HG03469 (cell line): ENCODE measurements around the gene SPDYE6.
"Not testable (repeated sequence)": the region's sequence is repeated elsewhere in the genome, so short reads cannot be mapped to it uniquely, and the experiment has no call there.

Experiments used
- ATAC-seq: cut with Tn5 transposase; IDR thresholded peaks from one replicate; pipeline ENCODE4 v1.9.1; 2021; ENCODE audit warnings: mild to moderate bottlenecking, moderate library complexity, moderate number of reproducible peaks; ENCODE audit not compliant: unreplicated experiment

Gene SPDYE6, protein sequence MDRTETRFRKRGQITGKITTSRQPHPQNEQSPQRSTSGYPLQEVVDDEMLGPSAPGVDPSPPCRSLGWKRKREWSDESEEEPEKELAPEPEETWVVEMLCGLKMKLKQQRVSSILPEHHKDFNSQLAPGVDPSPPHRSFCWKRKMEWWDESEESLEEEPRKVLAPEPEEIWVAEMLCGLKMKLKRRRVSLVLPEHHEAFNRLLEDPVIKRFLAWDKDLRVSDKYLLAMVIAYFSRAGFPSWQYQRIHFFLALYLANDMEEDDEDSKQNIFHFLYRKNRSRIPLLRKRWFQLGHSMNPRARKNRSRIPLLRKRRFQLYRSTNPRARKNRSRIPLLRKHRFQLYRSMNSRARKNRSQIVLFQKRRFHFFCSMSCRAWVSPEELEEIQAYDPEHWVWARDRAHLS

DNA sequence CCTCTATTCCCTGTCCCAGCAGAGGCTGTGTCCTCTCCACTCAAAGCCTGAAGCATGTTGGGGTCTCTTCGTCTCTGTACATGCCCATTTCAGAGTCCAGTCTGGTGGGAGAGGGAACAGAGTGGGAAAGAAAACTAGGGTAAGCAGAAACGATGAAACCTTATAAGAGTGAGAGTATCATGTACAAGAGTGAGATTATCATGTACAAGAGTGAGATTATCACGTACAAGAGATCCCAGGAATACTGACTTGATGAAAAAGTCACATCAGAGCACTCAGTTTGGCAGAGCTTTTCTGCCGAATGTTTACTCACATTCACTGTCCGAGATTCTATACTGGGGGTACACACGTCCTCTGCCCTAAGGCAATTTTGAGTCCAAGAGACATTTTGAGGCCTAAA lies at the start of gene SPDYE6:
SPDYE6 (minus strand) TSS at position 101 of the 400 bp plus-strand sequence. CDS start 421 bp downstream, outside the sequence.
- not testable (repeated sequence) for ATAC-seq

DNA sequence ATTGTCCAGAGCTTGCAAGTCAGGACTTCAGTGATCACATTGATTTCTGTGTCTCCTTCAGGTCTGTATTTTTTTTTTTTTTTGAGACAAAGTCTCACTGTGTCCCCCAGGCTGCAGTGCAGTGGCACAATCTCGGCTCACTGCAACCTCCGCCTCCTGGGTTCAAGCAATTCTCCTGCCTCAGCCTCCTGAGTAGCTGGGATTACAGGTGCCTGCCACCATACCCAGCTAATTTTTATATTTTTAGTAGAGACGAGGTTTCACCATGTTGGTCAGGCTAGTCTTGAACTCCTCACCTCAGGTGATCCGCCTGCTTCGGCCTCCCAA lies 48.6 kb upstream of the SPDYE6 start:
- not testable (repeated sequence) for ATAC-seq

DNA sequence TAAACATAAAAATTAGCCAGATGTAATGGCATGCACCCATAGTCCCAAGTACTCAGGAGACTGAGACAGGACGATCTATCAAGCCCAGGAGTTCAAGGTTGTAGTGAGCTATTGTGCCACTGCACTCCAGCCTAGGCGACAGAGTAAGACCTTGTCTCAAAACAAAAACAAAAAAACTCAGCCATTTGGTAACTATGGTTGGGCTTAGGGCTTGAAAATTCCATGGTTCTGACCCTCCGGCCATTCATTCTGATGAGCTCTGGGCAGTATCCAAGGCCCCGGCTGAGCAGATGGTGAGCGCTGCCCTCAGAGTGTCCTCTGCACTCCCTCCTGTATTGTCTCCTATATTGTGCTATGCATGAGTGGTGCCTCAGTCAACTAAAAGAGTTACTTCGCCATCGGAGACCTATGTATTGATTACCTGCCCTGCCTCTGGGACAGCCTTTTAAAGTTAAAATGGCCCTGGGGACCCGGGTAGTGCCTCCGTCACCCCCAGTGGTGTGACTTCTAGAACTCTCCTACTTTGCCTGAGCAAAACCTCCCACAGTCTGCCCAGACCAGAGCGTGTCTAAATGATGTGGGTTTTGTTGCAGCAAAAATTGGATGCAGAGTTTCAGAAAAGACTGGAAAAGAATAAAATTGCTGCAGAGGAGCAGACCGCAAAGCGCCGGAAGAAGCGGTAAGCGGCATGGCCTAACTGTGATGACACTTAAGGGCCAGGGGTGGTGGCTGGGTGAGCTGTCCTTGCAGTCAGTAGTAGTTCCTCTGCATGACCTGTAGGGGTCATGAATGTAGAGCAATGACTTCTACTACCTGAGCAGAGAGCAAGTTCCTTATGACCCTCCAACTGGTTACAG lies 48.0 kb upstream of the SPDYE6 start:
- ATAC-seq: no peak

DNA sequence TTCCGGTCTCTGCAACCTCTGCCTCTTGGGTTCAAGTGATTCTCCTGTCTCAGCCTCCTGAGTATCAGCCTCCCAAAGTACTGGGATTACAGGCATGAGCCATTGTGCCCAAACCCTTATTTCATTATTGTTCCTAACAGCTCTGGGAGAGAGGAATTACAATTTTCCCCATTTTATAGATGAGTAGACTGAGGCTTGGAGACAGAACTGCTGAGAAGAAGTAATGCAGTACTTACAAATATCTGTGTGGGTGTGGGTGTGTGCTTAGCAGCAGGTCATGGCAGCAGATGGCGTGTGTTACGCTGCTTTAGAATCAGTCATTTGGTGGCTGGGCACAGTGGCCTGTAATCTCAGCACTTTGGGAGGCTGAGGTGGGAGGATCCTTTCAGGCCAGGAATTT lies 47.3 kb upstream of the SPDYE6 start:
- no peak for ATAC-seq

DNA sequence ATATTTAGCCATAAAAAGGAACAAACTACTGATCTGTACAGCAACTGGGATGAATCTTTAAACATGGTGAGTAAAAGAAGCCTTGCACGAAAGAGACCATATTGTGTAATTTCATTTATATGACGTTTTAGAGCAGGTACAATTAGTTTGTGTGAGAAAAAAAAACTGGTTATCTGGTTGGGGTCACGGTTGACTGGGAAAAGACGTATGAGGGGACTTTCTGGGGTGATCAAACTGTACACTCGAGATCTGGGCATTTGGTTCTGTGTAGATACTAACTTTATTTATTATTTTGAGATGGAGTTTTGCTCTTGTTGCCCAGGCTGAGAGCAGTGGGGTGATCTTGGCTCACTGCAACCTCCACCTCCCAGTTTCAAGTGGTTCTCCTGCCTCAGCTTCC lies 44.1 kb upstream of the SPDYE6 start:
- ATAC-seq: no peak

DNA sequence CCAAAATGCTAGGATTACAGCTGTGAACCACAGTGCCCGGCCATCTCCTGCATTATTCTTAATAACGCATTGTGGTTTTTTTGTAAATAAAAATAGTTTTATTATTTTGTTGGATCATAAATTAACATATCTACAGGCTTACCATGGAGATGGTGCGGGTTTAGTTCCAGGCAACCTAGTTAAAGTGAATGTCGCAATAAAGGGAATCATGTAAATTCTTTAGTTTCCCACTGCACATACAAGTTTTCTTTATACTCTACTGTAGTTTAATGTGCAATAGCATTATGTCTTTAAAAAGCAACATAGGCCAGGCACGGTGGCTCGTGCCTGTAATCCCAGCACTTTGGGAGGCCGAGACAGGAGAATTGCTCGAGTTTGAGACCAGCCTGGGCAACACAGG lies 42.3 kb upstream of the SPDYE6 start:
- ATAC-seq: no peak

DNA sequence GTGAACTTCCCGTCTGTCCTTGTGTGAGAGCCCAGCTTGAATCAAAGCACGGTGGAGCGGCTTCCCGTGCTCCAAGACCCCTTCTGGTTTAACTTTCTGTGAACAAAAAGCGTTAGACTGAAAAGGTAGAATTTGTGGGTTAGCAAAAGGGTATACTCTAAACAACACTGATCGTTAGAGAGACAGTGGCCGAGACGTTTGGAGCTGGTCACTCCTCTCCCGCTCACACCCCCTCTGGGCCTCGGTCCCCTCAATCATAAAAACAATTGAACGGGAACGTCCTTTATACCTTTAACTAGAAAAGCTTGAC lies 40.4 kb upstream of the SPDYE6 start:
- no peak for ATAC-seq

DNA sequence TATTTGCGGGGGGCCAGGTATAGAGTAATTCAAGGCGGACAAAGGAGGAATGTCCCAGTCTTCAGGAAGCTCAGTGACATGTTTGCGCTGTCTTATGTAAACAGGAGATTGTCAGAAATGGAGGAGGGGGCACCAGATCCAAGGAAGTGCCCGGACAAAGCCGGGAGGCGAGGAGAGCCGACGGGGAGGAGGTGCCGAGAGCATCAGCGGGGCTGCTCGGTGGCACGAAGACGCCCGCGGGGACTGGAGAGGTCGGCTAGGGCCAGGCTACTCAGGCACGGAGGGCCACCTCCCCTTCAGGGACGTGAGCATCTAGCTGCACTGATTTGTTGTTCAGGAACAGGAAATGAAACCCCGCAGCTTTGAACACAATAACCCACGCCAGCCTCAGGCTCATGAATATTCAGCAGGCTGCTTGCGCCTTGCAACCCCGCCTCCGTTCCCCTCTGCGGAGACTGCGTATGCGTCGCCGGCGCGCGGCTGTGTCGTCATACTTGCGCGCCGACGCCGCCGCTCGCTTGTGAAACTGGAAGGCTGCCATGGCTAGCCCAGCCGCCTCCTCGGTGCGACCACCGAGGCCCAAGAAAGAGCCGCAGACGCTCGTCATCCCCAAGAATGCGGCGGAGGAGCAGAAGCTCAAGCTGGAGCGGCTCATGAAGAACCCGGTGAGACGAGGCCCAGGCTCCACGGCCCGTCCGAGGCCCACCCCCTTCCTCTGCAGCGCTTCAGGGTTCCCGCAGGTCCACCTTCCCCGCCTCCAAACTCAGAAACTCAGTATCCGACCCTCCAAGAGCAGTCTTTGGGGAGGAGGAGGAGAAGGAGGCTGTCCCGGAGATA lies 39.8 kb upstream of the SPDYE6 start, which contains the start of gene PRKRIP1:
PRKRIP1 (plus strand) TSS at position 491 of the 837 bp plus-strand sequence; CDS start at position 540, 49 bp downstream.
- ATAC-seq: peak; percentile 95

DNA sequence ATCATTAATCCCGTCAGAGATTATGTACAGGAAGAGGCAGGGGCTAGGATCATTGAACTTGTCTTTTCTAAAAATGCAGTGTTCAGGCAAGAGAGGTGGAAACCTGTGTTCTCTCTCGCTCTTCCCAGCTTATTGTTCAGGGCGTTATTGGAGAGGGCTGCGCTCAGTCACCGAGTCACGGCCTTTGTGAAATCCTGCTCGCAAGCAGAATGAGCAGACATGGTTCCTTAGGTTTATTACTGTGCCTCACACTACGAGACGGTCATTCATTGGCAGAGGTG lies 39.3 kb upstream of the SPDYE6 start:
- ATAC-seq: no peak

DNA sequence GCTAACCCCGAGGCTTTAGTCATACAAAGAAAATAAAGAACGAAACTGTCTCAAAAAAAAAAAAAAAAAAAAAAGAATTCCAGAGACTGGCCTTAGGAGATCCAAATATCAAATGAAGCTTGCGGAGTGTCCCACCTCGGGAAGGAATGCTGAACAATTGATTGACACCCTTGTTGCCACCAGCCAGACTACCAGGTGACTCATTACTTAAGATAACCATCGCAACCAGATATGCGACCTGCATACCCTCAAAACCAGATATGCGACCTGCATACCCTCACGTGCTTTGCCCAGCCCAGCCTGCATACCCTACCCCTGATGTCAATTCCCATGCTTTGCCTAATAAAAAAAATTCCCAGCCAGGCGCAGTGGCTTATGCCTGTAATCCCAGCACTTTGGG lies 37.2 kb upstream of the SPDYE6 start:
- no peak for ATAC-seq

DNA sequence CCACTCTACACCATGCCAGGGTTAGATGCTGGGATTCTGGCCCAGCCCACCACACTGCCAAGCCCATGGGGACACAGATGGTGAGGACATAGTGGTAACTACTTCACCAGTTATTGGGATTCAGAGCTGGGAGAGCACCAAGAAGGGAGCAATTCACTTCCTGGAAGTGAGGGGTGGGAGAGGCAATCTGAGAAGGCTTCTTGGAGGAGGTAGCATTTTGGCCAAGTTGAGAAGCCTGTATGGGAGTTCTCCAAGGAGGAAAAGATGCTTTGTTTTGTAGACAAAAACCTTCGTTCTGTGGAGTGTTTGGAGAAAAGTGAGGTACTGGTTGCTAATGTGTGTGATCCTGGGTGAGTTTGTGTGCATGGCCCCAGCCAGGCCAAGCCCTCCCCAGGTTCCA lies 36.1 kb upstream of the SPDYE6 start:
- no peak for ATAC-seq

DNA sequence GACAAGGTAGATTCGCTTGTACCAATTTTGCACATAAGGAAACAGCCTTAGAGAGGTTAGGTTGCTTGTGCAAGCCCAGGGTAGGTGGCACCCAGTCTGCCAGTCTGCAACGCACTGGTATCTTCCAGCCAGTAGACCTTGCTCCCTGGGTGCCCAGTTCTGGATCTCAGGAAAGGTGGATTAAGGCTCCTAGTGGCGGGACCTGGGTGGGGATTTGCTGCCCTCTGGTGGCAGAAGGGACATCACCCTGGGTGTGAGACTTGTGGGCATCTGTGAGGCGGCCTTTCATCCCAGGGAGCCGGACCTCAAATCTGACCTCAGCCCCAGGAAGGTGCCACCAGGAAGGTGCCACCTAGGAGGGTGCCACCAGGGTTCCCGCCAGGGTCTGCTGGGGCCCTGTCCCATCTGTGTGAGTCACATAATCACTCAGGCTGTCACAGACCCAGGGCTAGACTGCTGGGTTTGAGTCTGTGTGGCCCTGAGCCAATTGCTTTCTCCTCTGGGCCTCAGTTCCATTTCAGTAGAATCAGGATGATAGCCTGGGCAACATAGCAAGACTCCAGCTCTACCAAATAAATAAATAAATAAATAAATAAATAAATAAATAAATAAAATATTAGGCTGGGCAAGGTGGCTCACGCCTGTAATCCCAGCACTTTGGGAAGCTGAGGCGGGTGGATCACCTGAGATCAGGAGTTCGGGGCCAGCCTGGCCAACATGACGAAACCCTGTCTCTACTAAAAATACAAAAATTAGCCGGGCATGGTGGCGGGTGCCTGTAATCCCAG lies 34.6 kb upstream of the SPDYE6 start:
- no peak for ATAC-seq

DNA sequence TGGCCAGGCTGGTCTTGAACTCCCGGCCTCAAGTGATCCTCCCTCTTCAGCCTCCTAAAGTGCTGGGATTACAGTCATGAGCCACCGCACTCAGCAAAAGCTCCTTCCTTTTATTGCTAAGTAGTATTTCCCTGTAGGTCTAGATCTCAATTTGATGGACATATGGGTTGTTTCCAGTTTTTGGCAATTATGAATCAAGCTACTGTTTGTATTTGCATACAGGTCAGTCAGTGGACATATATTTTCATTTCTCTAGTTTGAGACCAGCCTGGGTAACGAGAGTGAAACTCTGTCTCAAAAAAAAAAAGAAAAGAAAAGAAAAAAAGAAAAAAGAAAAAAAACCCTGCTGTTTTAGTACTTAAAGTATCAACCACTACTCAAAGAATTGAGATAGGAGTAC lies 33.6 kb upstream of the SPDYE6 start:
- no peak for ATAC-seq

DNA sequence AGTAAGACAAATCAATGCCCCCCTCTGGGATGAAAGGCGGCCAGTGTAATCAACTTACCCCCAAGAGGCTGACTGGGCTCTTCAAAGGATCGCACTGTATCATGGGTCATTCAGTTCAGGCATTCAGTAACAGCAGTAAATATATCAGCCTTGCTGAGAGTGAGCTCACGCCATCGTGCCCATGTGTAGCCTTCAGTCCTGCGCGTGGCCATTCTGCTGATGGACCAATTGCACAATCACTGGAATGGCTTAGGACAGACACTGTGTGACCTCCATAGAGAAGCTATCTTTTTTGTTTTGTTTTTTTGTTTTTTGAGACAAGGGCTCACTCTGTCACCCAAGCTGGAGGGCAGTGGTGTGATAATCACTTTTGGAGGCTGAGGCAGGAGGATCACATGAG lies 30.8 kb upstream of the SPDYE6 start:
- no peak for ATAC-seq

DNA sequence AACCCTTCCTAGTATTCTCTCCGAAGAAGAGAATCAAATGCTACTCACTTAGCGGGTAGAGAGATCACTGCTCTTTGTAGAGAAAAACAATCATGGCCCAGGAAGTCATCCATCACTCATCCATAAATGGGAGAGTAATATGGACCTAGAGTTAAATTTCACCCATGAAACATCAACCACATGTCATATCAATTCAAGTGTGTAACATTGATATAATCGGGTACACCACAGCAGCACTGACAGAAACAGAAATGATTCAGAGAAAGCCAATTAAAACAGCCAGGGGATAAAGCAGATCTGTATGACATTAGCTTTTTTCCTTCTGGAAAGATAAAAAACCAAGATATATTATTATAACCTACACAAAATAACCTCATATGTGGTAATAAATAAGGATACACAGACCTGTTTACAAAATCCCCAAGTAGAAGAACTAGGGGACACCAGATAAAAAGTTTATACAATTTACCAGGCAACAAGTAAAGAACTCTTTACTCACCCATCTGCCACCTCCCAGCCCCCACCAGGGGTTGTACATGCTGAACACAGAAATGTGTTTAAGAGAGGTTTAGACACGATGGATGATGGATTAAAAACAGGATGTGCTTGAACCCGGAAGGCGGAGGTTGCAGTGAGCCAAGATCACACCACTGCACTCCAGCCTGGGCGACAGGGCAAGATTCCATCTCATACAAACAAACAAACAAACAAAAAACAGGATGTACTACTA lies 25.6 kb upstream of the SPDYE6 start:
- ATAC-seq: not testable (repeated sequence)

DNA sequence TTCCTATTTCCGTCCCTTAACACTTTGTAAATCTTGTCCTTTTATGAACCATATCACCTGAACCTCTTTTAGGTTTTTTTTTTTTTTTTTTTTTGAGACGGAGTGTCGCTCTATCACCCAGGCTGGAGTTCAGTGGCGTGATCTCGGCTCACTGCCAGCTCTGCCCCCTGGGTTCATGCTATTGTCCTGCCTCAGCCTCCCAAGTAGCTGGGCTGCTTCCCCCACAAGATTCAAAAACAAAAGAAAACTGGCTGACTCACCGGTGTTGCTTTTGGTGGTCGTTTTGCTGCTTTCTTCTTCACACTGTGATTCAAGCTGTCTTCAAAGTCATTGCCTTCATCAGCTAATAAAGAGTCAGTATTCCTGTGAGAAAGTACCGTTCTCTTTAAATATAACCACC lies 24.6 kb upstream of the SPDYE6 start:
- not testable (repeated sequence) for ATAC-seq

DNA sequence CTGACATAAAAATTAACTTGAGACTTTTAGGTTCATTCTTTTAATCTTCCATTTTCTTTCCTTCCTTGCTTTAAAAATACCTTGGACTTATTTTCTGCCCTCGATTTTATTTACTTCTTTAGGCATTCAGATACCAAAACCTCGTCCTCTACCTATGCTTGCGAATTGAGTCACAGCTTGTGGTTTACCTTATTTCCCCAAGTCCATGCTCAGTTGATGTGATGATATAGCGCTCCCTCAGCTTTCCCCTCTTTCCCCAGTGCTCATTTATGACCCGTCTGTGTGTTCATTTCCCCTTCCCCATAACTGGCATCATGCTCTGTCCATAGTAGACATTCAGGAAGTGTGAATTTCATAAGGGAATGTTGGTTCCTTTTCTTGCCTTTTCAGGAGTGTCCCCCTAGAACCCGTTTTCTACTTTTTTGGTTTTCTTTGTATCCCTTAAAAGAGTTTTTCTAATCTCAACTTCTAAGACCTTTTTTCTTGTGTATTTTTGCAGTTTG lies 20.8 kb upstream of the SPDYE6 start:
- ATAC-seq: no peak

DNA sequence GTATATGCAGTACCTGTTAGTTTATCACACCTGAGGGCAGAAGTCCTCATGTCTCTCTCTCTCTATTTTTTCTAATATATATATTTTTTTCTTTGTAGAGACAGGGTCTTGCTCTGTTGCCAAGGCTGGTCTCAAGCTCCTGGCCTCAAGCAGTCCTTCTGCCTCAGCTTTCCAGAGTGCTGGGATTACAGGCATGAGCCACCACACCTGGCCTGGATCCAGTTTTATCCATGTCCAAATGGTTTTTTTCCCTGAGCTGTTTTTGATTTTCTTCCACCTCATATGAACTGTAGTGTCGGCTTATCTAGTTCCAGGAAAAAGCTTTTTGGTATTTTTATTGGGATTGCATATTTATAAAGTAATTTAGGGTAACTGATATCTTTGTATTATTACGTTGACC lies 16.6 kb upstream of the SPDYE6 start:
- ATAC-seq: not testable (repeated sequence)

DNA sequence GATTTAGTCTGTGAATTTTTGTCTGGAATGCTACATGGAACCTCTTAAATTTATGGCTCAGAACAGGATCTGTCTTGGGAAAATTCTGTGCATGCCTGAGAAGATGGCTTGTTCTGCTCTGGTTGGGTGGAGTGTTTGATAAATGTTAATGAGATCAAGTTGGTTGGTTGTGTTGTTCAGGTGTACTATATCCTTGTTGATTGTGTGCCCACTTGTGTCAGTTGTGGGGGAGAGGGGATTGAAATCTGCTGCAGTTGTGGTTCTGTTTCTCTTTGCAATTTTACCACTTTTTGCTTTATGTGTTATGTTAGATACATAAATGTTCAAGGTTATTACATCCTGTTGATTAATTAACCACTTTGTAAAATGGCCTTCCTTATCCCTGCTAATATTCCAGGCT lies 13.8 kb upstream of the SPDYE6 start:
- not testable (repeated sequence) for ATAC-seq

DNA sequence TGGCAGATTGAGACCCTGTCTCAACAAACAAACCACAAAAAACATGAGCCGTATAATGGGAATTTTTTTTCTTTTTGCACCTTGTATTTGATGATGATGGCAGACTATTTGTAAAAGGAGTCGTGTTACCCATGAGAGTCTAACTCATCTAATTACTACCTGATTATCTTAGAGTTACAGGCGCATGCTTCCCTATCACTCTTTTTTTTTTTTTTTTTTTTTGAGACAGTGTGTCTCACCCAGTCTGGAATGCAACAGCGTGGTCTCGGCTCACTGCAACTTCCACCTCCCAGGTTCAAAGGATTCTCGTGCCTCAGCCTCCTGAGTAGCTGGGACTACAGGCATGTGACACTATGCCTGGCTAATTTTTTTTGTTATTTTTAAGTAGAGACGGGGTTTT lies 9.1 kb upstream of the SPDYE6 start:
- ATAC-seq: not testable (repeated sequence)
